IPS-15b (cell line): ENCODE results near the gene KIF3A.

Experiments
- H3K27me3 ChIP-seq: one replicate; pipeline ENCODE4 v1.6.1; 2013; ENCODE audit warnings: low read length; ENCODE audit not compliant: control insufficient read depth, insufficient read depth
- H3K36me3 ChIP-seq: one replicate; pipeline ENCODE4 v1.6.1; 2013; ENCODE audit warnings: low read length; ENCODE audit not compliant: control insufficient read depth, insufficient read depth
- H3K4me1 ChIP-seq: one replicate; pipeline ENCODE4 v1.6.1; 2013; ENCODE audit warnings: mild to moderate bottlenecking, low read length; ENCODE audit not compliant: control insufficient read depth, insufficient read depth
- H3K4me3 ChIP-seq: one replicate; pipeline ENCODE4 v1.5.1; 2013; ENCODE audit warnings: low read depth, low read length
- H3K9ac ChIP-seq: one replicate; pipeline ENCODE4 v1.6.1; 2013; ENCODE audit warnings: low read depth, mild to moderate bottlenecking, low read length
- H3K9me3 ChIP-seq: one replicate; pipeline ENCODE4 v1.6.1; 2013; ENCODE audit warnings: mild to moderate bottlenecking, low read length; ENCODE audit not compliant: control insufficient read depth, insufficient read depth

The KIF3A gene

GRCh38 chr5:132749506-132749905 is 12.2 kb upstream of the KIF3A start:
- Histone ChIP-seq H3K9me3 (no peaks in the 10 kb centered on the region), H3K4me3 (no peak overlapping the region), H3K4me1 (no peaks in the 10 kb centered on the region), H3K9ac (no peak overlapping the region), H3K27me3 (peaks cover 49% of the 10 kb centered on the region), H3K36me3 (no peaks in the 10 kb centered on the region)

- Histone ChIP-seq H3K27me3 (peaks cover 49% of the 10 kb centered on the region), H3K4me1 (no peaks in the 10 kb centered on the region), H3K4me3 (peak overlapping the region; percentile 1), H3K9me3 (no peaks in the 10 kb centered on the region), H3K36me3 (no peaks in the 10 kb centered on the region), H3K9ac (no peak overlapping the region)
Measured at GRCh38 chr5:132748522-132749000, 11.2 kb upstream of the KIF3A start.

DNA sequence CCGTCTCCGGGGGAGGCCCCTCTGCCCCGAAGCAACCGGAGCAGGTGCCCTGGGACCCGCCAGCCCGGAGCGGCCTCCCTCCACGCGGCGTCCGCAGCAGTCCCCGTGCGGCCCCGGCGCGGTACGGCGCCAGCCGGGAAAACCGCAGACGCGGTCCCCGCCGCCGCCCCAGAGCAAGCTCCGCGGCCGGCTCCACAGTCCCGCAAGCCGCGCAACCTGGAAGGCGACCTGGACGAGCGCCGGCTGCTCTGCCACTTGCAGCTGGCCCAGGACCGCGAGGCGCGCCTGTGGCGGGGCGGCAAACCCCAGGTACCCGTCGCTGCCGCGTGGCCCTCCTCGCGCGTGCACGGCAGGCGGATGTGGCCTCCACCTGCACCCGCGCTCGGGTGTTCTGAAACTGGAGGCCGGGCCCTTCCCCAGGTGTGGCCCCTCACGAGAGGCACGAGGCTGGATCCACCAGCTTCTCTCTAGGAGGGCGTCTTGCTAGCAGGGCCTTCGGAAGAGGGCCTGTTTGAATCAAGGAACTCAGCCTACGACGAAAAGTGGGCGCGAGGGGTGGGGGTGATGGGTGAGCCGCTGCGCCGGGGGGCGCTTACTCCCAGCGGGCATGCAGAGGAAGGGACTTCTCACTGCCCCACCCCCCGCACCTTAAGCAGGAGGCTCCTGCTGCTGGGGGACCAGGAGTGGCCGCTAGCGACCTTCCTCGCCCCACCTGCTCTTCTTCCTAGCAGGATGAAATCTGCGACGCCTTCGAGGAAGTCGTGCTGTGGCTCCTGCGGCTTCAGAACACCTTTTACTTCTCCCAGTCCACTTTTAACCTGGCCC is 10.5 kb upstream of the KIF3A start:
- Histone ChIP-seq H3K36me3 (no peaks in the 10 kb centered on the region), H3K4me3 (peak overlapping the region; percentile 49), H3K4me1 (no peaks in the 10 kb centered on the region), H3K27me3 (peaks cover 49% of the 10 kb centered on the region), H3K9me3 (no peaks in the 10 kb centered on the region), H3K9ac (peak overlapping the region; percentile 18)

DNA sequence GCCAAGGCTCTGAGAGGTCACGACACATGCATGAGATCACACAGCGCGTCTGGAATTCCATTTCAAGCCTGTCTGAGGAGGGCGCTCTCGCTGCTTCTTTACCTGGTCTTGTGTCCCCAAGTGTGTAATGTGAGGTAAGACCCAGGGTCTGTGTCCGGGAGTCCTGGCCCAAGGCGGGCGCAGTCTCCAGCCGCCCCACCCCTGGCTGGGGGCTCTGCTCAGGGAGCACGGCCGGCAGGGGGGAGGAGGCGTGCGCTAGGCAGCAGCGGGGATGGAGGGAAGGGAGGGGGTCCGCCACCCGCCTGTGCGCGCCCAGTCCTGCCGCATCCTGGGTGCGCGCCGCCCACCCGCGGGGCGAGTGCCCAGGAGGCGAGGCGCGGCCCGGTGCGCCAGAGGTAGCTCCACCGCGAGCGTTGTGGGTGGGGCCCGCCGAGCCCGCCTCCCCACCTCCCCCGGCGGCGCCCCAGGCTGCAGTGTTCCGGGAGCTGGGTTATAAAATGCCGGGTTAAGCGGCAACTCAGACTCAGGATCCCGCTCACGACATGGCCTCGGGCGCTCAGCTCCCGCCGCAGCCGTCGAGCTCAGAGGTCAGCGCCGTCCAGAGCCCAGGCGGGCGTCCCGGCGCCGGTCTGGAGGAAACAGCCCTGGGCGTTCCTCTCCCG is 9.7 kb upstream of the KIF3A start, which contains the start of gene CCNI2:
TSS of gene CCNI2 (plus strand) at position 473 of the 662 bp plus-strand sequence. CDS start at position 543, 70 bp downstream.
- H3K9me3 ChIP-seq: no peaks in the 10 kb centered on the region
- H3K9ac ChIP-seq: peak within 1 kb of the TSS; percentile 18
- H3K36me3 ChIP-seq: no peaks in the 10 kb centered on the region
- peak within 1 kb of the TSS; percentile 49 for H3K4me3 ChIP-seq
- peaks cover 49% of the 10 kb centered on the region for H3K27me3 ChIP-seq
- H3K4me1 ChIP-seq: no peaks in the 10 kb centered on the region

- no peak overlapping the region for H3K4me3 ChIP-seq
- no peaks in the 10 kb centered on the region for H3K4me1 ChIP-seq
Measured at GRCh38 chr5:132746592-132746953, 9.2 kb upstream of the KIF3A start.

DNA sequence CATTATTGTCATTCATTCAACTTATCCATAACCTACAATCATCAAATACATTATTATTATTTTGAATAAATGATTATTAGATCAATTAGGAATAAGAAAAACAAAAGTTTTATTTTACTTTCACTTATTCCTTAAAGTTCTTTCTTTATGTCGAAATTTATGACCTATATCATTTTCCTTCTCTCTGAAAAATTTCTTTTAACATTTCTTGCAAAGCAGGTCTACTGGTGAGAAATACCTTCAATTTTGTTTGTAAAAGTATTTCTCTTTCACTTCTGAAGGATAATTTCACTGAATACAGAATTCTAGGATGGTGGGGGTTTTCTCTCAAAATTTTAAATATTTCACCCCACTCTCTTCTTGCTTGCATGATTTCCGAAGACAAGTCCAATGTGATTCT is 7.3 kb upstream of the KIF3A start:
- Histone ChIP-seq H3K27me3 (peaks cover 36% of the 10 kb centered on the region), H3K9ac (no peak overlapping the region), H3K4me1 (no peaks in the 10 kb centered on the region), H3K36me3 (no peaks in the 10 kb centered on the region), H3K9me3 (no peaks in the 10 kb centered on the region), H3K4me3 (no peak overlapping the region)

More at GRCh38 chr5:132746592-132746953, 9.2 kb upstream of the KIF3A start:
- Histone ChIP-seq H3K36me3 (no peaks in the 10 kb centered on the region), H3K27me3 (peaks cover 49% of the 10 kb centered on the region), H3K9ac (no peak overlapping the region), H3K9me3 (no peaks in the 10 kb centered on the region)

DNA sequence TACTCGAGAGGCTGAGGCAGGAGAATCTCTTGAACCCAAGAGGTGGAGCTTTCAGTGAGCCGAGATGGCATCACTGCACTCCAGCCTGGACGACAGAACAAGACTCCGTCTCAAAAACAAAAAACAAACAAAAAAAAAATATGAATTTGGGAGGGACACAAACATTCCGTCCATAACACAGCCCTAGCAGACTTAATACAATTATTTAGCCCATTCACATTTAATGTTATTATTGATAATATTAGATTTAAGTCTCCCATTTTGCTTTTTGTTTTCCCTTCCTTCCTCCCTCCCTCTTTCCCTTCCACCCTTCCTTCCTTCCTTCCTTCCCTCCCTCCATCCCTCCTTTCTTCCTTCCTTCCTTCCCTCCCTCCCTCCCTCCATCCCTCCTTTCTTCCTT is 5.3 kb upstream of the KIF3A start:
- Histone ChIP-seq H3K27me3 (peaks cover 23% of the 10 kb centered on the region), H3K36me3 (no peaks in the 10 kb centered on the region), H3K9me3 (no peaks in the 10 kb centered on the region), H3K4me3 (no peak overlapping the region), H3K4me1 (no peaks in the 10 kb centered on the region), H3K9ac (no peak overlapping the region)

GRCh38 chr5:132742158-132742557 is 4.8 kb upstream of the KIF3A start:
- no peaks in the 10 kb centered on the region for H3K9me3 ChIP-seq
- H3K4me3 ChIP-seq: no peak overlapping the region
- H3K27me3 ChIP-seq: peaks cover 22% of the 10 kb centered on the region
- no peaks in the 10 kb centered on the region for H3K36me3 ChIP-seq
- no peak overlapping the region for H3K9ac ChIP-seq
- no peaks in the 10 kb centered on the region for H3K4me1 ChIP-seq

GRCh38 chr5:132739232-132739631 is 1.9 kb upstream of the KIF3A start:
- H3K4me1 ChIP-seq: no peaks in the 10 kb centered on the region
- H3K27me3 ChIP-seq: peaks cover 7% of the 10 kb centered on the region
- no peak overlapping the region for H3K9ac ChIP-seq
- no peak overlapping the region for H3K4me3 ChIP-seq
- H3K9me3 ChIP-seq: no peaks in the 10 kb centered on the region
- no peaks in the 10 kb centered on the region for H3K36me3 ChIP-seq

- Histone ChIP-seq H3K36me3 (no peaks in the 10 kb centered on the region), H3K4me1 (no peaks in the 10 kb centered on the region), H3K9ac (no peak overlapping the region), H3K9me3 (no peaks in the 10 kb centered on the region), H3K27me3 (peaks cover 7% of the 10 kb centered on the region), H3K4me3 (peak overlapping the region; percentile 88)
Measured at GRCh38 chr5:132737982-132738681, 786 bp upstream of the KIF3A start.

DNA sequence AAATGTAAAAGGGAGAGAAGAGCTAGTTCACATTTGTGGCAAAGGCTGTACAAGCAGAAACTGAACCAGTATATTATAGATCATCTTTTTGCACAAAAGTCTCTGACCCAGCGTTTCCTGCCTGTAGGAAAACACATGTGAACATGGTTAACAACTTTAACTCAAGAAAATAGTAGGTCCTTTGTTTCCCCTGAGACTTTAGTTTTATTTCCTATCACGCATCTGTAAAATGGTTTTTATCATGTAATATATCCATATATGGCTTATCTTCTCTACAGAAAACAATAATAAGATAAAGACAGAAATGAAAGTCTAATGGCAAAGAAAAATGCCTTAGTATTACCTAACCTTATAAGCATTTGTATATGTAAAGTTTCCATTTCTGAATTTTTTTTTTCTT is 2.7 kb downstream of the KIF3A start:
- H3K9ac ChIP-seq: no peak overlapping the region
- peaks cover 7% of the 10 kb centered on the region for H3K27me3 ChIP-seq
- H3K4me1 ChIP-seq: no peaks in the 10 kb centered on the region
- no peaks in the 10 kb centered on the region for H3K36me3 ChIP-seq
- no peaks in the 10 kb centered on the region for H3K9me3 ChIP-seq
- H3K4me3 ChIP-seq: no peak overlapping the region
